ENCODE data around the gene TMEM150B. TPM values are rescaled to one million over a fixed set of nuclear protein-coding genes. Genes with fewer than 3 reads are reported as not detected.

Gene TMEM150B
- total RNA-seq, 1 donor from 2014 or later, result not detected

GRCh38 chr19:55300886-55301458 is 24.2 kb downstream of the TMEM150B start:
- no peak for DNase-seq (ENCODE audit: low read depth, low spot score)
- H3K4me3 Mint-ChIP-seq, result peak overlapping the region; percentile 32
- H3K9me3 Mint-ChIP-seq, result no peaks in the 10 kb centered on the region
- peaks cover 8% of the 10 kb centered on the region for H3K36me3 Mint-ChIP-seq (ENCODE audit: low read depth)
- H3K27ac Mint-ChIP-seq (ENCODE audit: unreplicated experiment), result peak overlapping the region; percentile 95
- H3K4me1 Mint-ChIP-seq, result peaks cover 21% of the 10 kb centered on the region
- H3K27me3 Mint-ChIP-seq (ENCODE audit: low read depth), result no peaks in the 10 kb centered on the region
- TF ChIP-seq CTCF (conservative IDR thresholded peaks at IDR 0.05), result no peak

GRCh38 chr19:55299991-55300390 is 25.1 kb downstream of the TMEM150B start:
- H3K36me3 Mint-ChIP-seq (ENCODE audit: low read depth), result peaks cover 3% of the 10 kb centered on the region
- H3K27me3 Mint-ChIP-seq (ENCODE audit: low read depth), result no peaks in the 10 kb centered on the region
- peak overlapping the region; percentile 45 for H3K27ac Mint-ChIP-seq (ENCODE audit: unreplicated experiment)
- H3K4me1 Mint-ChIP-seq, result peaks cover 15% of the 10 kb centered on the region
- DNase-seq (ENCODE audit: low read depth, low spot score), result no peak
- H3K9me3 Mint-ChIP-seq, result no peaks in the 10 kb centered on the region
- no peak for TF ChIP-seq CTCF (conservative IDR thresholded peaks at IDR 0.05)
- H3K4me3 Mint-ChIP-seq, result peak overlapping the region; percentile 33

GRCh38 chr19:55297267-55297666 is 27.9 kb downstream of the TMEM150B start:
- Mint-ChIP-seq H3K27me3 (ENCODE audit: low read depth) (no peaks in the 10 kb centered on the region), H3K27ac (ENCODE audit: unreplicated experiment) (no peak overlapping the region), H3K36me3 (ENCODE audit: low read depth) (peaks cover 3% of the 10 kb centered on the region), H3K4me1 (peaks cover 15% of the 10 kb centered on the region), H3K9me3 (no peaks in the 10 kb centered on the region), H3K4me3 (no peak overlapping the region)
- DNase-seq (ENCODE audit: low read depth, low spot score), result no peak
- no peak for TF ChIP-seq CTCF (conservative IDR thresholded peaks at IDR 0.05)

GRCh38 chr19:55289117-55289796 is 35.9 kb downstream of the TMEM150B start:
- DNase-seq (ENCODE audit: low read depth, low spot score), result no peak
- peaks cover 12% of the 10 kb centered on the region for H3K36me3 Mint-ChIP-seq (ENCODE audit: low read depth)
- H3K9me3 Mint-ChIP-seq, result no peaks in the 10 kb centered on the region
- no peaks in the 10 kb centered on the region for H3K27me3 Mint-ChIP-seq (ENCODE audit: low read depth)
- TF ChIP-seq CTCF (conservative IDR thresholded peaks at IDR 0.05), result no peak
- peak overlapping the region; percentile 77 for H3K4me3 Mint-ChIP-seq
- peaks cover 14% of the 10 kb centered on the region for H3K4me1 Mint-ChIP-seq
- peak overlapping the region; percentile 9 for H3K27ac Mint-ChIP-seq (ENCODE audit: unreplicated experiment)

GRCh38 chr19:55287361-55288079 is 37.6 kb downstream of the TMEM150B start:
- Mint-ChIP-seq H3K27ac (ENCODE audit: unreplicated experiment) (no peak overlapping the region), H3K4me1 (peaks cover 24% of the 10 kb centered on the region), H3K27me3 (ENCODE audit: low read depth) (no peaks in the 10 kb centered on the region), H3K36me3 (ENCODE audit: low read depth) (peaks cover 12% of the 10 kb centered on the region), H3K9me3 (no peaks in the 10 kb centered on the region), H3K4me3 (peak overlapping the region; percentile 61)
- no peak for TF ChIP-seq CTCF (conservative IDR thresholded peaks at IDR 0.05)
- no peak for DNase-seq (ENCODE audit: low read depth, low spot score)
